Skeletal muscle satellite cell (primary cell): ENCODE results near the gene FN1.

Experiments
- H3K27me3 ChIP-seq: 2 replicates; pipeline ENCODE4 v1.7.0; 2013; ENCODE audit warnings: low read length; ENCODE audit not compliant: control insufficient read depth, insufficient read depth
- H3K36me3 ChIP-seq: 2 replicates; pipeline ENCODE4 v1.7.0; 2013; ENCODE audit warnings: mild to moderate bottlenecking, control low read depth, low read length; ENCODE audit not compliant: insufficient read depth
- H3K4me1 ChIP-seq: 2 replicates; pipeline ENCODE4 v1.7.0; 2013; ENCODE audit warnings: low read length; ENCODE audit not compliant: control insufficient read depth, insufficient read depth
- H3K4me2 ChIP-seq: 2 replicates; pipeline ENCODE4 v1.7.0; 2013; ENCODE audit warnings: mild to moderate bottlenecking, low read length
- H3K4me3 ChIP-seq: 2 replicates; pipeline ENCODE4 v1.7.0; 2013; ENCODE audit warnings: low read length
- H3K9ac ChIP-seq: 2 replicates; pipeline ENCODE4 v1.7.0; 2013; ENCODE audit warnings: mild to moderate bottlenecking, low read depth, low read length, moderate library complexity
- H3K9me3 ChIP-seq: replicated peaks from 2 replicates; pipeline ENCODE4 v1.7.0; 2013; ENCODE audit warnings: mild to moderate bottlenecking, control low read depth, low read length

The FN1 gene

GRCh38 chr2:215338883-215339679 lies 96.8 kb downstream of the FN1 start:
- no peak overlapping the region for H3K4me3 ChIP-seq
- no peak overlapping the region for H3K9ac ChIP-seq
- H3K36me3 ChIP-seq, result peaks cover 74% of the 10 kb centered on the region
- H3K27me3 ChIP-seq, result no peaks in the 10 kb centered on the region
- H3K4me1 ChIP-seq, result no peaks in the 10 kb centered on the region
- H3K4me2 ChIP-seq, result no peak overlapping the region
- no peaks in the 10 kb centered on the region for H3K9me3 ChIP-seq

- H3K36me3 ChIP-seq, result peaks cover 67% of the 10 kb centered on the region
- no peak overlapping the region for H3K4me2 ChIP-seq
- no peaks in the 10 kb centered on the region for H3K9me3 ChIP-seq
- no peak overlapping the region for H3K4me3 ChIP-seq
- H3K27me3 ChIP-seq, result no peaks in the 10 kb centered on the region
- H3K9ac ChIP-seq, result no peak overlapping the region
- peaks cover 7% of the 10 kb centered on the region for H3K4me1 ChIP-seq
Observed at GRCh38 chr2:215332872-215333595, 102.8 kb downstream of the FN1 start.

- peaks cover 59% of the 10 kb centered on the region for H3K36me3 ChIP-seq
- H3K4me2 ChIP-seq, result no peak overlapping the region
- no peaks in the 10 kb centered on the region for H3K9me3 ChIP-seq
- no peaks in the 10 kb centered on the region for H3K27me3 ChIP-seq
- no peak overlapping the region for H3K9ac ChIP-seq
- no peak overlapping the region for H3K4me3 ChIP-seq
- peaks cover 7% of the 10 kb centered on the region for H3K4me1 ChIP-seq
Observed at GRCh38 chr2:215328066-215328465, 107.8 kb downstream of the FN1 start.

- H3K4me1 ChIP-seq, result peaks cover 7% of the 10 kb centered on the region
- no peaks in the 10 kb centered on the region for H3K27me3 ChIP-seq
- H3K9me3 ChIP-seq, result no peaks in the 10 kb centered on the region
- H3K9ac ChIP-seq, result no peak overlapping the region
- peaks cover 60% of the 10 kb centered on the region for H3K36me3 ChIP-seq
- no peak overlapping the region for H3K4me2 ChIP-seq
- H3K4me3 ChIP-seq, result no peak overlapping the region
Observed at GRCh38 chr2:215324811-215325210, 111.1 kb downstream of the FN1 start.

GRCh38 chr2:215320679-215321078 lies 115.2 kb downstream of the FN1 start:
- Histone ChIP-seq H3K9ac (no peak overlapping the region), H3K4me3 (no peak overlapping the region), H3K4me2 (no peak overlapping the region), H3K27me3 (no peaks in the 10 kb centered on the region), H3K9me3 (no peaks in the 10 kb centered on the region), H3K4me1 (no peaks in the 10 kb centered on the region), H3K36me3 (peaks cover 45% of the 10 kb centered on the region)

GRCh38 chr2:215320102-215320501 lies 115.8 kb downstream of the FN1 start:
- Histone ChIP-seq H3K9me3 (no peaks in the 10 kb centered on the region), H3K9ac (no peak overlapping the region), H3K4me3 (no peak overlapping the region), H3K4me1 (no peaks in the 10 kb centered on the region), H3K4me2 (no peak overlapping the region), H3K36me3 (peaks cover 44% of the 10 kb centered on the region), H3K27me3 (no peaks in the 10 kb centered on the region)

- no peaks in the 10 kb centered on the region for H3K9me3 ChIP-seq
- no peaks in the 10 kb centered on the region for H3K4me1 ChIP-seq
- H3K27me3 ChIP-seq, result no peaks in the 10 kb centered on the region
- H3K36me3 ChIP-seq, result peaks cover 44% of the 10 kb centered on the region
- H3K4me2 ChIP-seq, result no peak overlapping the region
- no peak overlapping the region for H3K4me3 ChIP-seq
- H3K9ac ChIP-seq, result no peak overlapping the region
Observed at GRCh38 chr2:215319500-215319899, 116.4 kb downstream of the FN1 start.

- peaks cover 50% of the 10 kb centered on the region for H3K36me3 ChIP-seq
- no peaks in the 10 kb centered on the region for H3K9me3 ChIP-seq
- H3K4me1 ChIP-seq, result peaks cover 16% of the 10 kb centered on the region
- H3K4me2 ChIP-seq, result no peak overlapping the region
- no peak overlapping the region for H3K4me3 ChIP-seq
- no peak overlapping the region for H3K9ac ChIP-seq
- no peaks in the 10 kb centered on the region for H3K27me3 ChIP-seq
Observed at GRCh38 chr2:215316336-215316735, 119.5 kb downstream of the FN1 start.

GRCh38 chr2:215315301-215315700 lies 120.6 kb downstream of the FN1 start:
- Histone ChIP-seq H3K4me1 (peaks cover 20% of the 10 kb centered on the region), H3K4me2 (no peak overlapping the region), H3K36me3 (peaks cover 42% of the 10 kb centered on the region), H3K27me3 (no peaks in the 10 kb centered on the region), H3K4me3 (no peak overlapping the region), H3K9me3 (no peaks in the 10 kb centered on the region), H3K9ac (no peak overlapping the region)

GRCh38 chr2:215314896-215315295 lies 121.0 kb downstream of the FN1 start:
- H3K9ac ChIP-seq, result no peak overlapping the region
- H3K4me3 ChIP-seq, result no peak overlapping the region
- H3K9me3 ChIP-seq, result no peaks in the 10 kb centered on the region
- H3K36me3 ChIP-seq, result peaks cover 38% of the 10 kb centered on the region
- H3K27me3 ChIP-seq, result no peaks in the 10 kb centered on the region
- peaks cover 20% of the 10 kb centered on the region for H3K4me1 ChIP-seq
- no peak overlapping the region for H3K4me2 ChIP-seq

GRCh38 chr2:215313255-215313613 lies 122.6 kb downstream of the FN1 start:
- no peaks in the 10 kb centered on the region for H3K27me3 ChIP-seq
- H3K4me2 ChIP-seq, result peak overlapping the region; percentile 84
- H3K4me1 ChIP-seq, result peaks cover 20% of the 10 kb centered on the region
- H3K36me3 ChIP-seq, result peaks cover 26% of the 10 kb centered on the region
- peak overlapping the region; percentile 78 for H3K4me3 ChIP-seq
- no peak overlapping the region for H3K9ac ChIP-seq
- H3K9me3 ChIP-seq, result no peaks in the 10 kb centered on the region
